Left ventricle myocardium inferior (tissue), 1 donor: ENCODE measurements around the gene LSM10. TPM values are rescaled to one million over a fixed set of nuclear protein-coding genes. Genes with fewer than 3 reads are reported as not detected.

ENCODE experiments used
- DNase-seq: peaks from one replicate; pipeline ENCODE4 v3.0.0-alpha.2; 2020
- H3K27ac ChIP-seq: fragments of 200-600 bp; replicated peaks from 2 replicates; pipeline ENCODE4 v1.8.0; 2021
- H3K27me3 ChIP-seq: fragments of 200-600 bp; 2 replicates; pipeline ENCODE4 v1.8.0; 2021; ENCODE audit warnings: low read depth
- H3K36me3 ChIP-seq: fragments of 200-600 bp; 2 replicates; pipeline ENCODE4 v1.8.0; 2021
- H3K4me1 ChIP-seq: fragments of 200-600 bp; 2 replicates; pipeline ENCODE4 v1.8.0; 2021
- H3K4me3 ChIP-seq: fragments of 200-600 bp; 2 replicates; pipeline ENCODE4 v1.8.0; 2021; ENCODE audit warnings: mild to moderate bottlenecking, moderate library complexity
- H3K9me3 ChIP-seq: fragments of 200-600 bp; replicated peaks from 2 replicates; pipeline ENCODE4 v1.8.0; 2021
- intact Hi-C: fragments of 100-400 bp; cut with micrococcal nuclease; formaldehyde crosslinking; loops from one replicate; pipeline ENCODE4 v1.11.0; 2022
- total RNA-seq: library from RNA; stranded (reverse); fragmentation: NEBNext Ultra II Directional; extraction: Animal tissue kit (Norgen Biotek cat#: 25700); gene quantifications from one replicate; pipeline ENCODE4 v1.2.1, GENCODE V29; 2021
- TF ChIP-seq, protein P1 (sequence below): fragments of 200-600 bp; IDR thresholded peaks from 2 replicates; pipeline ENCODE4 v1.8.0; 2021; ENCODE audit warnings: antibody characterized with exemption, mild to moderate bottlenecking, borderline replicate concordance
- donor health status: DM: no; HTN: yes; CAD: no; lungs with severe emphysema.

The LSM10 gene
- total RNA-seq, 1 donor from 2014 or later = 53.6 TPM

DNA sequence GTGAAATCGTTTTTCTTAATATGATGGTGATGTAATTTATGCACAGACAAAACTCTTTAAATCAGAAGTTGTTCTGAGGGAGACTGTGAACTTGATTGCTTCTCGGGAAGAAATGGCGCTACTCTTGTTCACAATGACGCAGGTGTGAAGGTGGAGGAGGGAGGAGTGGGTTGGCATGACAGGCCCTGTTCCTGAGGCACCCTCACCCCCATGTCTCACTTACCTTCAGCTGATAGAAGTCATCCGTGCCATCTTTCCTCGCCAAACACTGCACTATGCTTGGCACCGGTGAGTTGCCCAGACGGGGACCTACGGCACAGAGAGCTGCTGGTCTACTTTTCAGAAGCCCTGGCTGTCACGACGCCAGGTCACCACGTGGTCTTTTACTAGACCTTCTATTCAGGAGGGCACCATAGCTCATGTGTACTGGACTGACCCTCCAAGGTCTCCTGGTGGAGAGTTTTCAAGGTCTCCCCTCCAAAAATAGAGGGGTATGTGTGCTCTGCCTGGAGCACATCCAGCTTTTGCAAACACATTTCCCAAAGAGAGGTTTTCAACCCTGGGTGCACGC is 39.1 kb downstream of the LSM10 start:
- Histone ChIP-seq H3K36me3 (peaks cover 78% of the 10 kb centered on the region), H3K4me1 (peaks cover 16% of the 10 kb centered on the region), H3K4me3 (no peak overlapping the region), H3K27ac (no peak overlapping the region), H3K9me3 (no peaks in the 10 kb centered on the region), H3K27me3 (no peaks in the 10 kb centered on the region)
- TF ChIP-seq, protein P1, sequence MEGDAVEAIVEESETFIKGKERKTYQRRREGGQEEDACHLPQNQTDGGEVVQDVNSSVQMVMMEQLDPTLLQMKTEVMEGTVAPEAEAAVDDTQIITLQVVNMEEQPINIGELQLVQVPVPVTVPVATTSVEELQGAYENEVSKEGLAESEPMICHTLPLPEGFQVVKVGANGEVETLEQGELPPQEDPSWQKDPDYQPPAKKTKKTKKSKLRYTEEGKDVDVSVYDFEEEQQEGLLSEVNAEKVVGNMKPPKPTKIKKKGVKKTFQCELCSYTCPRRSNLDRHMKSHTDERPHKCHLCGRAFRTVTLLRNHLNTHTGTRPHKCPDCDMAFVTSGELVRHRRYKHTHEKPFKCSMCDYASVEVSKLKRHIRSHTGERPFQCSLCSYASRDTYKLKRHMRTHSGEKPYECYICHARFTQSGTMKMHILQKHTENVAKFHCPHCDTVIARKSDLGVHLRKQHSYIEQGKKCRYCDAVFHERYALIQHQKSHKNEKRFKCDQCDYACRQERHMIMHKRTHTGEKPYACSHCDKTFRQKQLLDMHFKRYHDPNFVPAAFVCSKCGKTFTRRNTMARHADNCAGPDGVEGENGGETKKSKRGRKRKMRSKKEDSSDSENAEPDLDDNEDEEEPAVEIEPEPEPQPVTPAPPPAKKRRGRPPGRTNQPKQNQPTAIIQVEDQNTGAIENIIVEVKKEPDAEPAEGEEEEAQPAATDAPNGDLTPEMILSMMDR = no peak
- intact Hi-C loops = no loop called here
- DNase-seq = no peak

DNA sequence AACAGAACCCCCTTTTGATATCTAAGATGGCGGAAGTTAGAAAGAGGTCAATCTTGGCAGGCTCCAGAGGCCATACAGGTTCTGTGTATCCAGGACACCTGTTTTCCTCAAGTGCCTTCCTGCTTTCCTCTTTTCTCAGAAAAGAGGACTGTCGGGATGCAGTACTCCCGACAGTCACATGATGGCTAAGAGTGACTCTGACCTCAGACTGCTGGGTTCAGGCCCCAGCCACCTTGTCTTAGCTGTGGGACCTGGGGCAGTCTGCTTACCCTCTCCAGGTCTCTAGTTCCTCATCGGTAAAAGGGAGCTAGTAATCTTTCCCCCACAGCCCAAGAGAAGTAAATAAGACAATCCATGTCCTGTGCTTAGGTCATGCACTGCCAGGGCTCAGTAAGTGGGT is 41.9 kb downstream of the LSM10 start:
- no peak overlapping the region for H3K27ac ChIP-seq
- no peaks in the 10 kb centered on the region for H3K9me3 ChIP-seq
- DNase-seq = no peak
- TF ChIP-seq, protein P1 = no peak
- H3K4me1 ChIP-seq = peaks cover 39% of the 10 kb centered on the region
- H3K27me3 ChIP-seq = no peaks in the 10 kb centered on the region
- peaks cover 75% of the 10 kb centered on the region for H3K36me3 ChIP-seq
- intact Hi-C loops = no loop called here
- H3K4me3 ChIP-seq = no peak overlapping the region

DNA sequence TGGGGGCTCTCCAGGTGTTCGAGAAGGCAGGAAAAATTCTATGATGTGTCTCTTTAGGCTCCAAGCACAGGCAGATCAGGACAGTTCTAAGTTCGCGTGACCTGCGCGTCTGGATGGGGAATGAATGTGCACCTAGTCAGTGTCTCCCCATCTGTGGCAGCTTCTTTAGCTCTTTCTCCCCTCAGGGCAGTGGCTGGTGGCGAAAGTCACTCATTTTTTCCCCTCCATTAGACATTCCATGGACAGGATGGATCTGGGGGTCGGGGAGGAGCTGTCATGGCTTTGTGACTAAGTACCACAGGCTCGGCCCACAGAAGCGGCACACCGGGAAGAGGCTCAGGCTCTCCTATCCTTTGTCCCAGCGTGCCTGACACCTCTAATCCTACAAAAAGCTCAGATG is 43.2 kb downstream of the LSM10 start:
- Histone ChIP-seq H3K27me3 (no peaks in the 10 kb centered on the region), H3K4me3 (no peak overlapping the region), H3K36me3 (peaks cover 67% of the 10 kb centered on the region), H3K9me3 (no peaks in the 10 kb centered on the region), H3K27ac (no peak overlapping the region), H3K4me1 (peaks cover 45% of the 10 kb centered on the region)
- TF ChIP-seq, protein P1 = no peak
- no peak for DNase-seq
- intact Hi-C loops = no loop called here

DNA sequence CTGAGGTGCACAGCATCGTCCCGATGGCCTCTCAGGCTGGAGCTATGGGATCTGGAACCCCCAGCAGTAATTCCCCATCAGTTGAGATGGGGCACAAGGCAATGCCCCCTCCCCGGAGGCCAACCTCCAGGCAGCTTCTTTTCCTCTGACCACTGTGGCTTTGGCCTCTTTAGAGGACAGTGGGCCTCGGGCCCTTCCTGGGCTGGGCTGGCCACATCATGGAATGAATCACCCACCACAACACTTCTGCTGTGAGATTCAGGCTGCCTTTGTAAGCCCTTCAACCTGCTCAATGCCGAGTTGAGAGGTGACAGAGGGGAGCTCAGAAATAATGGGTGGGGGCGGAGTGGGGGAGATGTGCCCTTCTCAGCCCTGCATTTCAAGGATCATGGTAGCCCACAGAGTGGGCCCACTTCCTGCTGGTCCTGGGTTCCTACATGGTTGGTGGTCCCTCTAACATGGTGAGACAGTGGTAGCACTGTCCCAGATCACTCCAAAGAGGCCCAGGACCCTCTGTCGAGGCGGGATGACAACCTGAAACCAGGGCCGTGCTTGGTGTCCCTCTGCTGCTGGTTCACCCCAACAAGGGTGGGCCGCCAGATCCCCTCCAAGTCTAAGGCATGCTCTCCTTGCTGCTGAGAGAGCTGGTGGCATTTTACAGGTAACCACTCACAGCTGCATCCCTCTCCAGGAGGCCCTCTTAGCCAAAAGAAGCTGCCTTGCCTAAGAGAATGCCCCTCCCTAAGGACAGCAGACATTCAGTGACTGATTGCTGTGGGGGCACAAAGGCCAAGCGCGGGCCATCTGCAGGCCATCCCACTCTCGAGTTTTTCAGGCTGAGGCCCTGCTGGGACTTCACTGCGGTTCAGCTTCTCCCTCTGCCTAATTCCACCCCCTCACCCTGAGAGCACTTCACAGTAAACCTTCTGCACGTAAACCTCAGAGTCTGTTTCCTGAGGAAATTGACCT is 44.5 kb downstream of the LSM10 start:
- Histone ChIP-seq H3K27ac (no peak overlapping the region), H3K4me1 (peaks cover 45% of the 10 kb centered on the region), H3K9me3 (no peaks in the 10 kb centered on the region), H3K27me3 (no peaks in the 10 kb centered on the region), H3K4me3 (no peak overlapping the region), H3K36me3 (peaks cover 62% of the 10 kb centered on the region)
- TF ChIP-seq, protein P1 = no peak
- DNase-seq = no peak
- intact Hi-C loops = no loop called here

DNA sequence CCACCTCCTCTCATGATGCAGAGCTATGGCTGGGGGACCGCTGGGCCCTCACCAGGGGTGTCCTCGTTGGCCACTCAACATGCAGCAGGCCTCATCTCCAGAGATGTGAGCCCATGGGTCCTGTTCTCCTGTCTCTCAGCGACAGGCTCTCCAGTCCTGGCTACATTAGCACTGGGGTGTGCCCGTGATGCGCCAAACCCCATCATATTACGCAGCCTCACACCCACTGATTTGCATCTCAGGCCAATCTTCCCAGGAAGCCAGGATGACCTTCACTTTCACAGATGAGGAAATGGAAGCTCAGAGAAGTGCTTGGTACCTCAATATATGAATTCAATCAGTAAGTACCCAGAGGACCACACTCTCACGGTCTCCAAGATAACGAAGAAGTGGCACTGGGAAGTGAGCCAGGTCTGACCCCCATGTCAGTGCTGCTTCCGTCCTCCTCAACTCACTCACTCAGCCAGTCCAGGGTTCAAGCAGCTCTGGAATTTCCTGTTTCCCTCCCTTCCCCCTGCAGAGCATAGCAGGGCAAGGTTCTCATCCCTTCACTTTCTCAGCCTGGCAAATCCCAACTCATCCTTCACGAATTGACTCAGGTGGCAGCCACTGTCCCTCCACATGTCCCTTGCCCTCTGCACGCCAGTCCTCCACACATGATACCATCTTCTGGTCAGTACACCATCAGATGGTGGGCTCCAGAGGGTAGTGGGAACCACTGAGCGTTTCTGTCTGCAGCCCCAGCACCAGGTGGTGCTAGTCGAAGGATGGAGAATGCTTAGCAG is 45.4 kb downstream of the LSM10 start:
- TF ChIP-seq, protein P1 = no peak
- H3K27ac ChIP-seq = no peak overlapping the region
- H3K36me3 ChIP-seq = peaks cover 62% of the 10 kb centered on the region
- intact Hi-C loops = no loop called here
- no peaks in the 10 kb centered on the region for H3K27me3 ChIP-seq
- no peak for DNase-seq
- H3K4me1 ChIP-seq = peaks cover 45% of the 10 kb centered on the region
- H3K9me3 ChIP-seq = no peaks in the 10 kb centered on the region
- no peak overlapping the region for H3K4me3 ChIP-seq
